Colonic mucosa (tissue), 4 donors: ENCODE measurements around the gene TRMO. TPM values are rescaled to one million over a fixed set of nuclear protein-coding genes. Genes with fewer than 3 reads are reported as not detected.
"Not testable (repeated sequence)": the region's sequence is repeated elsewhere in the genome, so short reads cannot be mapped to it uniquely, and the experiment has no call there.

Source experiments
- DNase-seq: peaks from one replicate; pipeline ENCODE4 v3.0.0-alpha.2; 2020
- H3K27ac ChIP-seq: fragments of 200-600 bp; one replicate; pipeline ENCODE4 v1.8.0; 2021
- H3K27me3 ChIP-seq: fragments of 200-600 bp; one replicate; pipeline ENCODE4 v1.8.0; 2021
- H3K36me3 ChIP-seq: fragments of 200-600 bp; one replicate; pipeline ENCODE4 v1.8.0; 2021
- H3K4me1 ChIP-seq: fragments of 200-600 bp; one replicate; pipeline ENCODE4 v1.8.0; 2021; ENCODE audit warnings: mild to moderate bottlenecking
- H3K4me3 ChIP-seq: fragments of 200-600 bp; one replicate; pipeline ENCODE4 v1.8.0; 2021
- H3K9ac ChIP-seq, 2 donors: one replicate each; pipeline ENCODE4 v1.7.0; 2013; ENCODE audit warnings: control low read depth in 2 of 2, low read depth in 2 of 2, low read length in 2 of 2
- H3K9me3 ChIP-seq: fragments of 200-600 bp; one replicate; pipeline ENCODE4 v1.8.0; 2021
- CTCF ChIP-seq: fragments of 200-600 bp; IDR thresholded peaks from one replicate; pipeline ENCODE4 v1.8.0; 2022; ENCODE audit warnings: antibody characterized with exemption, mild to moderate bottlenecking
- intact Hi-C: fragments of 100-400 bp; cut with DNase I; formaldehyde crosslinking; loops from one replicate; pipeline ENCODE4 v1.14.1; 2022
- total RNA-seq, 2 donors: library from RNA; stranded (reverse); fragmentation: NEBNext Ultra II Directional in 1 of 2; extraction: Animal tissue kit (Norgen Biotek cat#: 25700) in 1 of 2; gene quantifications; one replicate each; pipeline ENCODE4 v1.2.1, GENCODE V29; 2021
- donor health status: healthy.
- donor health status: DM: no; HTN: no; CAD: no.
- donor health status: DM: no; HTN: no; CAD: no.

The TRMO gene
- total RNA-seq, 2 donors from 2014 or later: 10.2 to 11.9 TPM

GRCh38 chr9:97963232-97963631 is 40.9 kb upstream of the TRMO start:
- no peaks in the 10 kb centered on the region for H3K27me3 ChIP-seq
- no peaks in the 10 kb centered on the region for H3K9me3 ChIP-seq
- H3K4me1 ChIP-seq: no peaks in the 10 kb centered on the region
- intact Hi-C loops: no loop called here
- H3K27ac ChIP-seq: no peak overlapping the region
- no peak overlapping the region for H3K4me3 ChIP-seq
- DNase-seq: no peak
- H3K36me3 ChIP-seq: no peaks in the 10 kb centered on the region
- no peak overlapping the region for H3K9ac ChIP-seq
- TF ChIP-seq CTCF: no peak

- Histone ChIP-seq H3K27me3 (no peaks in the 10 kb centered on the region), H3K9me3 (no peaks in the 10 kb centered on the region), H3K4me3 (no peak overlapping the region), H3K9ac (no peak overlapping the region), H3K4me1 (no peaks in the 10 kb centered on the region), H3K36me3 (no peaks in the 10 kb centered on the region), H3K27ac (no peak overlapping the region)
- TF ChIP-seq CTCF: no peak
- no peak for DNase-seq
- intact Hi-C loops: no loop called here
Observed at GRCh38 chr9:97962575-97962974, 40.3 kb upstream of the TRMO start.

- Histone ChIP-seq H3K27ac (no peak overlapping the region), H3K9me3 (no peaks in the 10 kb centered on the region), H3K9ac (no peak overlapping the region), H3K36me3 (no peaks in the 10 kb centered on the region), H3K4me3 (no peak overlapping the region), H3K4me1 (no peaks in the 10 kb centered on the region), H3K27me3 (no peaks in the 10 kb centered on the region)
- TF ChIP-seq CTCF: no peak
- intact Hi-C loops: no loop called here
- no peak for DNase-seq
Observed at GRCh38 chr9:97962136-97962535, 39.8 kb upstream of the TRMO start.

GRCh38 chr9:97961361-97961760 is 39.1 kb upstream of the TRMO start:
- no peaks in the 10 kb centered on the region for H3K4me1 ChIP-seq
- no peak overlapping the region for H3K9ac ChIP-seq
- intact Hi-C loops: no loop called here
- no peak overlapping the region for H3K27ac ChIP-seq
- no peak overlapping the region for H3K4me3 ChIP-seq
- H3K36me3 ChIP-seq: no peaks in the 10 kb centered on the region
- no peaks in the 10 kb centered on the region for H3K27me3 ChIP-seq
- no peaks in the 10 kb centered on the region for H3K9me3 ChIP-seq
- no peak for DNase-seq
- TF ChIP-seq CTCF: no peak

GRCh38 chr9:97960678-97961328 is 38.5 kb upstream of the TRMO start:
- H3K9ac ChIP-seq, H3K4me1 ChIP-seq, H3K36me3 ChIP-seq, H3K9me3 ChIP-seq, DNase-seq, H3K4me3 ChIP-seq, H3K27ac ChIP-seq, H3K27me3 ChIP-seq, intact Hi-C loops: not testable (repeated sequence)

- Histone ChIP-seq H3K36me3 (no peaks in the 10 kb centered on the region), H3K9me3 (no peaks in the 10 kb centered on the region), H3K27ac (no peak overlapping the region), H3K4me1 (no peaks in the 10 kb centered on the region), H3K27me3 (no peaks in the 10 kb centered on the region), H3K9ac (no peak overlapping the region), H3K4me3 (no peak overlapping the region)
- no peak for DNase-seq
- no peak for TF ChIP-seq CTCF
- intact Hi-C loops: no loop called here
Observed at GRCh38 chr9:97959585-97959984, 37.3 kb upstream of the TRMO start.
